Activated T-cell treated with anti-CD3 and anti-CD28 coated beads, Interleukin-2, amount 50 U/mL, for 4 hours (primary cell): ENCODE data around the gene RAB14. TPM values are rescaled to one million over a fixed set of nuclear protein-coding genes. Genes with fewer than 3 reads are reported as not detected.

Experiments used
- ATAC-seq, 2 donors: fragments of 200-7000 bp; cut with Tn5 transposase; one replicate each; pipeline ENCODE4 v1.10.0; 2021
- DNase-seq: peaks from one replicate; pipeline ENCODE4 v3.0.0-alpha.2; 2020
- H3K27me3 Mint-ChIP-seq: one replicate; pipeline ENCODE4 v1.8.0; 2021; ENCODE audit warnings: low read depth, mixed read lengths
- H3K36me3 Mint-ChIP-seq: one replicate; pipeline ENCODE4 v1.8.0; 2022; ENCODE audit warnings: mixed read lengths; ENCODE audit not compliant: insufficient read depth
- H3K4me1 Mint-ChIP-seq: one replicate; pipeline ENCODE4 v1.8.0; 2021; ENCODE audit warnings: low read depth, mixed read lengths
- H3K4me3 Mint-ChIP-seq: one replicate; pipeline ENCODE4 v1.8.0; 2021; ENCODE audit warnings: mild to moderate bottlenecking, moderate library complexity, mixed read lengths
- H3K9me3 Mint-ChIP-seq: one replicate; pipeline ENCODE4 v1.8.0; 2021; ENCODE audit warnings: mixed read lengths
- total RNA-seq, 3 donors: library from RNA; stranded (reverse); gene quantifications; one replicate each; pipeline ENCODE4 v1.2.1, GENCODE V29; 2021

The RAB14 gene
- total RNA-seq, 3 donors from 2014 or later: 53.9 to 60.5 (median 59.6) TPM

- H3K4me3 Mint-ChIP-seq: no peak overlapping the region
- H3K36me3 Mint-ChIP-seq: peaks cover 65% of the 10 kb centered on the region
- ATAC-seq: no peak
- no peaks in the 10 kb centered on the region for H3K27me3 Mint-ChIP-seq
- peaks cover 16% of the 10 kb centered on the region for H3K4me1 Mint-ChIP-seq
- DNase-seq: no peak
- H3K9me3 Mint-ChIP-seq: no peaks in the 10 kb centered on the region
Observed at GRCh38 chr9:121172726-121173487, 28.8 kb downstream of the RAB14 start.

DNA sequence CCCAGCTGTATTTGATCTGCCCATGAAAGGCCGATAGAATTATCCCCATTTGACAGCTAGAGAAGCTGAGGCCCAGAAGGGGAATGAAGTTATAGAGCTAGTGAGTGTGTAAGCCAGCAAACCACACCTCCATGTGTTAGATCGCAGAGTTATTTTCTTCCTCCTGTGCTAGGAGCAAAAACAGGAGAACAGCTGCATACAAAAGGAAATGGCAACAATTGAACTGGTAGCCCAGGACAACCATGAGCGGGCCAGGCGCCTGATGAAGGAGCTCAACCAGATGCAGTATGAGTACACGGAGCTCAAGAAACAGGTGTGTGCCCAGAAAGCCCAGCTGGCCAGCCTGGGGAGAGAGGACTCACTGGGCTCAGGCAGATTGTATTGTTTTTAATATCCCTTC is 30.4 kb downstream of the RAB14 start:
- H3K4me1 Mint-ChIP-seq: peaks cover 22% of the 10 kb centered on the region
- H3K27me3 Mint-ChIP-seq: no peaks in the 10 kb centered on the region
- ATAC-seq: no peak
- no peak overlapping the region for H3K4me3 Mint-ChIP-seq
- H3K36me3 Mint-ChIP-seq: peaks cover 64% of the 10 kb centered on the region
- H3K9me3 Mint-ChIP-seq: no peaks in the 10 kb centered on the region
- no peak for DNase-seq

GRCh38 chr9:121169094-121169601 is 32.5 kb downstream of the RAB14 start:
- Mint-ChIP-seq H3K4me3 (no peak overlapping the region), H3K36me3 (peaks cover 57% of the 10 kb centered on the region), H3K9me3 (no peaks in the 10 kb centered on the region), H3K4me1 (peaks cover 22% of the 10 kb centered on the region), H3K27me3 (no peaks in the 10 kb centered on the region)
- ATAC-seq (peak; percentile 73 to 78), DNase-seq (no peak)

GRCh38 chr9:121168052-121168451 is 33.6 kb downstream of the RAB14 start:
- DNase-seq (no peak), ATAC-seq (no peak)
- H3K4me1 Mint-ChIP-seq: peaks cover 22% of the 10 kb centered on the region
- no peak overlapping the region for H3K4me3 Mint-ChIP-seq
- H3K9me3 Mint-ChIP-seq: no peaks in the 10 kb centered on the region
- H3K27me3 Mint-ChIP-seq: no peaks in the 10 kb centered on the region
- peaks cover 53% of the 10 kb centered on the region for H3K36me3 Mint-ChIP-seq

DNA sequence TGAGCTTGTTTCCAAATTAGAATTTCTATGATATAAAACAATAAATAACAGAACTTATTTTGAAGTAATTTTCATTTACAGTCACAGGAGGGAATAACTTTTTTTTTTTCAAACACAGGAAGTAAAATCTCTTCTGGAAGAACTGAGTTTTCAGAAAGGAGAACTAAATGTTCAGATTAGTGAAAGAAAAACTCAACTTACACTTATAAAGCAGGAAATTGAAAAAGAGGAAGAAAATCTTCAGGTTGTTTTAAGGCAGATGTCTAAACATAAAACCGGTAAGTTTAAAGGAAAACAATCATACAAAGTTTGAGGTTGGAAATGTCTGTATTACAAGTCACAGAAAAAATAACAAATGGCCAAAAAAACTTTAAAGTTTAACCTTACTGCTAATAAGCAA is 41.6 kb downstream of the RAB14 start:
- H3K27me3 Mint-ChIP-seq: no peaks in the 10 kb centered on the region
- no peak for ATAC-seq

DNA sequence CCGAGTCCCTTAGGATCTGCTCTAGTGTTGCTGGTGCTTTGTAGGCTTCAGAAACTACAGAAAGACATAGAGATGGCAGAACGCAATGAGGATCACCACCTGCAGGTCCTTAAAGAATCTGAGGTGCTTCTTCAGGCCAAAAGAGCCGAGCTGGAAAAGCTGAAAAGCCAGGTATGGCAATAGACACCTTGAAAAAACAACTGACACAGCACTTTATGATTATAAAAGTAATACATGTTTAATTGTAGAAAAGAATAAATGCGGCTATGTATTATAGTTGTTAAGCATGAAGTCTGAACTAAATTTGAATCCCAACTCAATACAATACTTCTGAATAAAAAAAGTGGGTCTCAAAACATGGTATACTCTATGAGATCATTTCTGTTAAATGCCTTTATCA is 43.7 kb downstream of the RAB14 start:
- H3K4me3 Mint-ChIP-seq: no peak overlapping the region
- H3K4me1 Mint-ChIP-seq: peaks cover 25% of the 10 kb centered on the region
- DNase-seq (no peak), ATAC-seq (no peak)
- H3K9me3 Mint-ChIP-seq: no peaks in the 10 kb centered on the region
- H3K27me3 Mint-ChIP-seq: no peaks in the 10 kb centered on the region
- peaks cover 59% of the 10 kb centered on the region for H3K36me3 Mint-ChIP-seq

More for the DNA sequence above, 41.6 kb downstream of the RAB14 start:
- Mint-ChIP-seq H3K36me3 (peaks cover 55% of the 10 kb centered on the region), H3K9me3 (no peaks in the 10 kb centered on the region), H3K4me1 (peaks cover 19% of the 10 kb centered on the region), H3K4me3 (no peak overlapping the region)
- DNase-seq: no peak

DNA sequence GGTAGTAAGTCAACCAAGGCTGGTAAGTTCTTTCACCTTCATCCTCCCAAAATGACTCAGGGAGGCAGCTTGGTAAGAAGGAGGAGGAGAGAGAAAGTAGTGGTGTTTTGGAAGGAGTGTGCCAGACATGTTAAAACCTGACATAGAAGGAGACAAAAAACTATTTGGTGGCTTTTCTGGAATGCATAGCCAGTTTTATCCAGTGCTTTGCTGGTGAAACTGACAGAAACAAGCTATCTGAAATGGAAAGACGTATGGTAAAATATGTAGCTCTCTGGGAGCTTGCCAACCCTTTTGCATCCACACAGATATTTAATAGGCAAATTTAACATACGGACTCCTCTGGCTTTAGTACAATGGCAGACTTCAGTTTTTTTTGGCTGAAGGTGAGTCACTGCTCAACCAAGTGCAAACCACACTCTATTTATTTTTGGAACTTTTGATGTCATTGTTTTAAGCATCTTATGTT is 45.4 kb downstream of the RAB14 start:
- Mint-ChIP-seq H3K27me3 (no peaks in the 10 kb centered on the region), H3K4me3 (no peak overlapping the region), H3K36me3 (peaks cover 66% of the 10 kb centered on the region), H3K9me3 (no peaks in the 10 kb centered on the region), H3K4me1 (peaks cover 33% of the 10 kb centered on the region)
- ATAC-seq: peak; percentile 85 to 92
- DNase-seq: no peak

GRCh38 chr9:121154782-121155181 is 46.9 kb downstream of the RAB14 start:
- Mint-ChIP-seq H3K9me3 (no peaks in the 10 kb centered on the region), H3K4me3 (no peak overlapping the region), H3K27me3 (no peaks in the 10 kb centered on the region), H3K36me3 (peaks cover 70% of the 10 kb centered on the region), H3K4me1 (peaks cover 33% of the 10 kb centered on the region)
- ATAC-seq: no peak
- no peak for DNase-seq

GRCh38 chr9:121153642-121154041 is 48.0 kb downstream of the RAB14 start:
- Mint-ChIP-seq H3K4me1 (peaks cover 27% of the 10 kb centered on the region), H3K27me3 (no peaks in the 10 kb centered on the region), H3K9me3 (no peaks in the 10 kb centered on the region), H3K4me3 (no peak overlapping the region), H3K36me3 (peaks cover 72% of the 10 kb centered on the region)
- ATAC-seq (no peak), DNase-seq (no peak)

DNA sequence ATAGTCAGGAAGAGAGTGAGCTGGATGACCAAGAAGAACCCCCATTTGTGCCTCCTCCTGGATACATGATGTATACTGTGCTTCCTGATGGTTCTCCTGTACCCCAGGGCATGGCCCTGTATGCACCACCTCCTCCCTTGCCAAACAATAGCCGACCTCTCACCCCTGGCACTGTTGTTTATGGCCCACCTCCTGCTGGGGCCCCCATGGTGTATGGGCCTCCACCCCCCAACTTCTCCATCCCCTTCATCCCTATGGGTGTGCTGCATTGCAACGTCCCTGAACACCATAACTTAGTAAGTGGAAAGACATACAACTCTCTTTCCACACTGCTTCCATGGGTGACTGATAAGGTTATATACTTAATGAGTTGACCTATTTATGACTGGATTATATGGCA is 51.5 kb downstream of the RAB14 start:
- peaks cover 16% of the 10 kb centered on the region for H3K4me1 Mint-ChIP-seq
- ATAC-seq (no peak), DNase-seq (no peak)
- H3K36me3 Mint-ChIP-seq: peaks cover 75% of the 10 kb centered on the region
- no peaks in the 10 kb centered on the region for H3K9me3 Mint-ChIP-seq
- no peaks in the 10 kb centered on the region for H3K27me3 Mint-ChIP-seq
- no peak overlapping the region for H3K4me3 Mint-ChIP-seq

- no peaks in the 10 kb centered on the region for H3K27me3 Mint-ChIP-seq
- no peak for ATAC-seq
- DNase-seq: no peak
- peaks cover 80% of the 10 kb centered on the region for H3K36me3 Mint-ChIP-seq
- H3K4me1 Mint-ChIP-seq: peaks cover 2% of the 10 kb centered on the region
- H3K9me3 Mint-ChIP-seq: no peaks in the 10 kb centered on the region
- H3K4me3 Mint-ChIP-seq: no peak overlapping the region
Observed at GRCh38 chr9:121144482-121144881, 57.2 kb downstream of the RAB14 start.

- ATAC-seq (no peak), DNase-seq (no peak)
- Mint-ChIP-seq H3K27me3 (no peaks in the 10 kb centered on the region), H3K4me1 (peaks cover 2% of the 10 kb centered on the region), H3K4me3 (no peak overlapping the region), H3K36me3 (peaks cover 81% of the 10 kb centered on the region), H3K9me3 (no peaks in the 10 kb centered on the region)
Observed at GRCh38 chr9:121143771-121144170, 57.9 kb downstream of the RAB14 start.

DNA sequence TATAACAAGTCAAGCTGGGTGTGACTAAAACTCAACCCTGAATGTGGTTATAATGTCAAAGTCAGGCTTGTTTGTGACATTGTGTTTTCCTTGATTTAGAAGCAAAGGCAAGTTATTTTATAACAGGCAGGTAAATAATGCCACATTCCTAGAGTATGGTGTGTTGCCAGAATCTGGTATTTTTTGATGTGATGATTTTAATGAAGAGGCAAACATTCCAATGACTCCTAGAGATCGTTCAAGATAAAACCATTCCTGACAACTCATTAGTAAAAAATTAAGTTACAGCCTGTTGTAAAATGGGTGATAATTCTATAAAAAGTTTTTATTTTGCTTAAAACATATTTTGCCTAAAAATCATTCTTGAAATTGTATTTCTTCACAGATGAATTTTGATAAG is 60.0 kb downstream of the RAB14 start:
- Mint-ChIP-seq H3K9me3 (no peaks in the 10 kb centered on the region), H3K36me3 (peaks cover 73% of the 10 kb centered on the region), H3K27me3 (no peaks in the 10 kb centered on the region), H3K4me1 (peaks cover 7% of the 10 kb centered on the region), H3K4me3 (no peak overlapping the region)
- no peak for DNase-seq
- ATAC-seq: no peak

DNA sequence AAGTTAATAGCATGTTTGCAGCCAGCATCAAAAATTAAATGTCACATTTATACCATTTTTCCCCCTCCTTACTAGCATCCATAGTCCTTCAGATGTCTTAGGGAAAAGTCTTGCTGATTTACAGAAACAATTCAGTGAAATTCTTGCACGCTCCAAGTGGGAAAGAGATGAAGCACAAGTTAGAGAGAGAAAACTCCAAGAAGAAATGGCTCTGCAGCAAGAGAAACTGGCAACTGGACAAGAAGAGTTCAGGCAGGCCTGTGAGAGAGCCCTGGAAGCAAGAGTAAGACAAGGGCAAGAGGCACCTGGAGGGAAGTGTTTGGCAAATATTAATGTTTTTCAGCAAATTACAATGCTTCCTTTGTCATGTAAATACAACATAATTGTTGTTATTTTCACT is 60.4 kb downstream of the RAB14 start:
- peaks cover 8% of the 10 kb centered on the region for H3K4me1 Mint-ChIP-seq
- ATAC-seq (no peak), DNase-seq (no peak)
- no peaks in the 10 kb centered on the region for H3K27me3 Mint-ChIP-seq
- H3K9me3 Mint-ChIP-seq: no peaks in the 10 kb centered on the region
- H3K4me3 Mint-ChIP-seq: no peak overlapping the region
- H3K36me3 Mint-ChIP-seq: peaks cover 72% of the 10 kb centered on the region

DNA sequence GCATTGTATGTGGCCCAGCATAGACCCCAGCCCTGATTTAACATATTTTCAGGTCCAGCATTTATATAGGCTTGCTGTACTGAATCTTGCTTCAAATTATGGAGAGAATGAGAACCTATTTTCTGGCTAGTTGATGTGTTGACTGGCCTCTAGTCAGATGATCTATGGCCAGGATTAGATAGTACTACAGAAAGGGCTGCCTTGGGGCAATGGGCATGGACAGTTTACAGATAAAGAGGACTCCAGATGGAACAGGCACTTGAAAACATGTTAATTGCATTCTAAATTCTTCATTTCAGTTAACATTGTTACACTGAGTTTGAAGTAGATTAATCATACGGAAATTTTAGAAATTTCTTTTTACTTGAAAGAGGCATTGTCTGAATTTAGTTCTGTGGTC is 61.5 kb downstream of the RAB14 start:
- Mint-ChIP-seq H3K4me3 (no peak overlapping the region), H3K27me3 (no peaks in the 10 kb centered on the region), H3K9me3 (no peaks in the 10 kb centered on the region), H3K36me3 (peaks cover 69% of the 10 kb centered on the region), H3K4me1 (peaks cover 10% of the 10 kb centered on the region)
- no peak for ATAC-seq
- no peak for DNase-seq
